H1 (cell line): ENCODE measurements around the gene ZNF530. TPM values are rescaled to one million over a fixed set of nuclear protein-coding genes. Genes with fewer than 3 reads are reported as not detected.
A peak's percentile ranks its signal among the peaks of the same experiment; 100 is the strongest.

Source experiments
- CREB1 ChIP-seq: IDR thresholded peaks from 2 replicates; pipeline ENCODE4 v1.6.1; 2012; ENCODE audit warnings: inconsistent platforms
- GTF2F1 ChIP-seq: IDR thresholded peaks from 2 replicates; pipeline ENCODE4 v1.6.1; 2012; ENCODE audit warnings: low read depth, low read length, improper control_type of control experiment, borderline replicate concordance
- JUND ChIP-seq: IDR thresholded peaks from 2 replicates; pipeline ENCODE4 v1.6.1; 2011; ENCODE audit warnings: mild to moderate bottlenecking, improper control_type of control experiment, low read length
- KDM4A ChIP-seq: IDR thresholded peaks from one replicate; pipeline ENCODE4 v1.7.1; 2012; ENCODE audit warnings: low read depth, mild to moderate bottlenecking, moderate library complexity, low read length, inconsistent platforms; ENCODE audit not compliant: severe bottlenecking
- MAX ChIP-seq: IDR thresholded peaks from 2 replicates; pipeline ENCODE4 v1.6.1; 2012; ENCODE audit warnings: inconsistent platforms
- POLR2AphosphoS5 ChIP-seq: IDR thresholded peaks from 2 replicates; pipeline ENCODE4 v1.6.1; 2011; ENCODE audit warnings: low read depth, low read length
- RFX5 ChIP-seq: IDR thresholded peaks from 2 replicates; pipeline ENCODE4 v1.6.1; 2011; ENCODE audit warnings: low read depth, low read length, improper control_type of control experiment, borderline replicate concordance
- SAP30 ChIP-seq: fragments of 300-600 bp; sonication (generic); IDR thresholded peaks from 2 replicates; pipeline ENCODE4 v1.7.1; 2012; ENCODE audit warnings: low read length, moderate library complexity, mild to moderate bottlenecking, inconsistent platforms; ENCODE audit not compliant: insufficient read depth, insufficient replicate concordance
- SIN3A ChIP-seq, 2 experiments: IDR thresholded peaks in 1 of 2; conservative IDR thresholded peaks in 1 of 2; 2 replicates each; pipeline ENCODE4 v1.6.1; 2011 to 2012; ENCODE audit warnings: low read length in 2 of 2, improper control_type of control experiment in 1 of 2, low read depth in 1 of 2, mild to moderate bottlenecking in 1 of 2
- SIRT6 ChIP-seq: IDR thresholded peaks from one replicate; pipeline ENCODE4 v1.7.1; 2012; ENCODE audit warnings: low read length, inconsistent platforms
- SP1 ChIP-seq: IDR thresholded peaks from 2 replicates; pipeline ENCODE4 v1.6.1; 2011; ENCODE audit warnings: low read depth, low read length
- SP4 ChIP-seq: IDR thresholded peaks from 2 replicates; pipeline ENCODE4 v1.6.1; 2012; ENCODE audit warnings: low read length, inconsistent platforms
- TBP ChIP-seq: IDR thresholded peaks from 2 replicates; pipeline ENCODE4 v1.6.1; 2011; ENCODE audit warnings: low read depth, low read length, improper control_type of control experiment
- YY1 ChIP-seq: IDR thresholded peaks from 2 replicates; pipeline ENCODE4 v1.6.1; 2011; ENCODE audit warnings: low read depth, mild to moderate bottlenecking, low read length
- polyA plus RNA-seq, 7 experiments: library from polyadenylated mRNA; depleted of rRNA in 3 of 7; stranded (reverse) in 5 of 7; unstranded in 2 of 7; fragments of >200 nt in 5 of 7; fragments of 200-250 nt in 2 of 7; gene quantifications; 1 replicate in 5 of 7; 2 replicates in 1 of 7; 4 replicates in 1 of 7; pipeline versions ENCODE4 v1.2.1 to v1.2.3, GENCODE V29; 2011 to 2013; ENCODE audit warnings: missing spikeins in 2 of 7, mixed read lengths in 2 of 7
- total RNA-seq: library from RNA; stranded (reverse); fragmentation: NEBNext Ultra II Directional; extraction: Animal tissue kit (Norgen Biotek cat#: 25700); gene quantifications from 2 replicates; pipeline ENCODE4 v1.2.1, GENCODE V29; 2021
- TF ChIP-seq, protein P1 (sequence below): IDR thresholded peaks from 2 replicates; pipeline ENCODE4 v1.6.1; 2011; ENCODE audit warnings: low read length, improper control_type of control experiment
- TF ChIP-seq, protein P2 (sequence below): IDR thresholded peaks from 2 replicates; pipeline ENCODE4 v1.6.1; 2012; ENCODE audit warnings: low read length, inconsistent platforms
- TF ChIP-seq, protein P3 (sequence below), 3 experiments: IDR thresholded peaks; 1 replicate in 2 of 3; 2 replicates in 1 of 3; pipeline versions ENCODE4 v1.5.1 to v1.6.1; 2011; ENCODE audit warnings: low read length in 3 of 3, mild to moderate bottlenecking in 3 of 3, inconsistent platforms in 2 of 3, low read depth in 1 of 3, moderate library complexity in 1 of 3; ENCODE audit not compliant: insufficient read depth in 1 of 3; ENCODE audit errors: control extremely low read depth in 1 of 3

The ZNF530 gene
- total and polyA plus RNA-seq, 2 of the 8 experiments (the other 6 are each of a cell fraction or from before 2014, with no cell fraction given) = 4.2 to 9.3 TPM

GRCh38 chr19:57583521-57584416 lies 15.9 kb upstream of the ZNF530 start, which contains the start of gene ZIK1 (continued):
- 0 out of 2 replicates have a peak, but pooled peaks have one; percentile 29 for TF ChIP-seq JUND
- TF ChIP-seq SIRT6 = no peak
- TF ChIP-seq GTF2F1 = peak; percentile 60; the same call in 1 of the 2 replicates
- TF ChIP-seq, protein P1, sequence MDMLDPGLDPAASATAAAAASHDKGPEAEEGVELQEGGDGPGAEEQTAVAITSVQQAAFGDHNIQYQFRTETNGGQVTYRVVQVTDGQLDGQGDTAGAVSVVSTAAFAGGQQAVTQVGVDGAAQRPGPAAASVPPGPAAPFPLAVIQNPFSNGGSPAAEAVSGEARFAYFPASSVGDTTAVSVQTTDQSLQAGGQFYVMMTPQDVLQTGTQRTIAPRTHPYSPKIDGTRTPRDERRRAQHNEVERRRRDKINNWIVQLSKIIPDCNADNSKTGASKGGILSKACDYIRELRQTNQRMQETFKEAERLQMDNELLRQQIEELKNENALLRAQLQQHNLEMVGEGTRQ = peak; percentile 82
- TF ChIP-seq MAX = peak; percentile 99
- TF ChIP-seq, protein P2, sequence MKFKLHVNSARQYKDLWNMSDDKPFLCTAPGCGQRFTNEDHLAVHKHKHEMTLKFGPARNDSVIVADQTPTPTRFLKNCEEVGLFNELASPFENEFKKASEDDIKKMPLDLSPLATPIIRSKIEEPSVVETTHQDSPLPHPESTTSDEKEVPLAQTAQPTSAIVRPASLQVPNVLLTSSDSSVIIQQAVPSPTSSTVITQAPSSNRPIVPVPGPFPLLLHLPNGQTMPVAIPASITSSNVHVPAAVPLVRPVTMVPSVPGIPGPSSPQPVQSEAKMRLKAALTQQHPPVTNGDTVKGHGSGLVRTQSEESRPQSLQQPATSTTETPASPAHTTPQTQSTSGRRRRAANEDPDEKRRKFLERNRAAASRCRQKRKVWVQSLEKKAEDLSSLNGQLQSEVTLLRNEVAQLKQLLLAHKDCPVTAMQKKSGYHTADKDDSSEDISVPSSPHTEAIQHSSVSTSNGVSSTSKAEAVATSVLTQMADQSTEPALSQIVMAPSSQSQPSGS = no peak
- TF ChIP-seq RFX5 = no peak
- TF ChIP-seq SP4 = no peak
- 0 out of 2 replicates have a peak, but pooled peaks have one; percentile 5 for TF ChIP-seq SP1
- TF ChIP-seq YY1 = peak; percentile 73; the same call in 1 of the 2 replicates
- TF ChIP-seq POLR2AphosphoS5 = peak; percentile 62
- peak; percentile 78 for TF ChIP-seq TBP
- TF ChIP-seq SAP30 = peak; percentile 22
- TF ChIP-seq, protein P3, sequence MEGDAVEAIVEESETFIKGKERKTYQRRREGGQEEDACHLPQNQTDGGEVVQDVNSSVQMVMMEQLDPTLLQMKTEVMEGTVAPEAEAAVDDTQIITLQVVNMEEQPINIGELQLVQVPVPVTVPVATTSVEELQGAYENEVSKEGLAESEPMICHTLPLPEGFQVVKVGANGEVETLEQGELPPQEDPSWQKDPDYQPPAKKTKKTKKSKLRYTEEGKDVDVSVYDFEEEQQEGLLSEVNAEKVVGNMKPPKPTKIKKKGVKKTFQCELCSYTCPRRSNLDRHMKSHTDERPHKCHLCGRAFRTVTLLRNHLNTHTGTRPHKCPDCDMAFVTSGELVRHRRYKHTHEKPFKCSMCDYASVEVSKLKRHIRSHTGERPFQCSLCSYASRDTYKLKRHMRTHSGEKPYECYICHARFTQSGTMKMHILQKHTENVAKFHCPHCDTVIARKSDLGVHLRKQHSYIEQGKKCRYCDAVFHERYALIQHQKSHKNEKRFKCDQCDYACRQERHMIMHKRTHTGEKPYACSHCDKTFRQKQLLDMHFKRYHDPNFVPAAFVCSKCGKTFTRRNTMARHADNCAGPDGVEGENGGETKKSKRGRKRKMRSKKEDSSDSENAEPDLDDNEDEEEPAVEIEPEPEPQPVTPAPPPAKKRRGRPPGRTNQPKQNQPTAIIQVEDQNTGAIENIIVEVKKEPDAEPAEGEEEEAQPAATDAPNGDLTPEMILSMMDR (IDR thresholded peaks at IDR 0.05; ENCODE audit: control extremely low read depth in 1 of 3, insufficient read depth in 1 of 3, low read depth in 1 of 3, low read length in 3 of 3) = peak; percentile 13 to 15 (median 15); a peak in 3 of 4 replicates
- TF ChIP-seq CREB1 = peak; percentile 96
- TF ChIP-seq KDM4A = peak; percentile 99
- TF ChIP-seq SIN3A (conservative IDR thresholded peaks at IDR 0.05 in 1 of 2, IDR thresholded peaks at IDR 0.05 in 1 of 2; ENCODE audit: low read depth in 1 of 2, low read length in 2 of 2) = peak; percentile 19 to 62; a peak in 1 of 4 replicates
